Liver (tissue), 9 donors: ENCODE measurements around the gene NINJ2. TPM values are rescaled to one million over a fixed set of nuclear protein-coding genes. Genes with fewer than 3 reads are reported as not detected.

Experiments used
- DNase-seq: peaks from one replicate; pipeline ENCODE4 v3.0.0-alpha.2; 2017; ENCODE audit warnings: low spot score
- H3K27ac ChIP-seq, 2 donors: one replicate each; pipeline ENCODE4 v1.7.0; 2013; ENCODE audit warnings: inconsistent platforms in 2 of 2, low read length in 2 of 2, control low read depth in 1 of 2, low read depth in 1 of 2, mild to moderate bottlenecking in 1 of 2
- H3K27me3 ChIP-seq, 4 donors: one replicate each; pipeline versions ENCODE4 v1.6.1 to v1.7.0; 2013; ENCODE audit warnings: low read length in 3 of 4, inconsistent platforms in 1 of 4, mild to moderate bottlenecking in 1 of 4, moderate library complexity in 1 of 4; ENCODE audit not compliant: control insufficient read depth in 4 of 4, insufficient read depth in 4 of 4
- H3K36me3 ChIP-seq, 4 donors: one replicate each; pipeline versions ENCODE4 v1.6.1 to v1.7.0; 2013; ENCODE audit warnings: low read length in 3 of 4, mild to moderate bottlenecking in 3 of 4, low read depth in 1 of 4, moderate library complexity in 1 of 4; ENCODE audit not compliant: control insufficient read depth in 4 of 4, insufficient read depth in 3 of 4
- H3K4me1 ChIP-seq, 4 donors: one replicate each; pipeline versions ENCODE4 v1.6.1 to v1.7.0; 2013; ENCODE audit warnings: low read length in 3 of 4, mild to moderate bottlenecking in 3 of 4, moderate library complexity in 1 of 4; ENCODE audit not compliant: control insufficient read depth in 4 of 4, insufficient read depth in 4 of 4
- H3K4me3 ChIP-seq, 3 donors: one replicate each; pipeline versions ENCODE4 v1.6.1 to v1.7.0; 2013; ENCODE audit warnings: low read length in 3 of 3, control low read depth in 1 of 3, low read depth in 1 of 3, mild to moderate bottlenecking in 1 of 3
- H3K9ac ChIP-seq, 2 donors: one replicate each; pipeline ENCODE4 v1.7.0; 2013; ENCODE audit warnings: low read length in 2 of 2, mild to moderate bottlenecking in 2 of 2, moderate library complexity in 2 of 2, control low read depth in 1 of 2, low read depth in 1 of 2
- H3K9me3 ChIP-seq, 4 donors: one replicate each; pipeline versions ENCODE4 v1.6.1 to v1.7.0; 2013; ENCODE audit warnings: low read length in 3 of 4; ENCODE audit not compliant: control insufficient read depth in 4 of 4
- FOXA1 ChIP-seq: IDR thresholded peaks from 2 replicates; pipeline ENCODE4 v1.6.1; 2016; ENCODE audit warnings: antibody characterized with exemption
- FOXA2 ChIP-seq: IDR thresholded peaks from 2 replicates; pipeline ENCODE4 v1.6.1; 2016; ENCODE audit warnings: antibody characterized with exemption
- GABPA ChIP-seq, 2 donors: IDR thresholded peaks in 1 of 2; conservative IDR thresholded peaks in 1 of 2; 2 replicates each; pipeline ENCODE4 v1.6.1; 2016; ENCODE audit warnings: antibody characterized with exemption in 2 of 2, mild to moderate bottlenecking in 1 of 2, moderate library complexity in 1 of 2
- HNF4A ChIP-seq, 2 donors: conservative IDR thresholded peaks; 2 replicates each; pipeline ENCODE4 v1.6.1; 2016; ENCODE audit warnings: antibody characterized with exemption in 2 of 2, mild to moderate bottlenecking in 2 of 2
- HNF4G ChIP-seq: IDR thresholded peaks from 2 replicates; pipeline ENCODE4 v1.6.1; 2016; ENCODE audit warnings: antibody characterized with exemption
- JUND ChIP-seq, 2 donors: IDR thresholded peaks; 2 replicates each; pipeline ENCODE4 v1.6.1; 2016; ENCODE audit warnings: antibody characterized with exemption in 2 of 2
- NR2F2 ChIP-seq: IDR thresholded peaks from 2 replicates; pipeline ENCODE4 v1.6.1; 2016; ENCODE audit warnings: antibody characterized with exemption
- SP1 ChIP-seq: IDR thresholded peaks from 2 replicates; pipeline ENCODE4 v1.6.1; 2018; ENCODE audit warnings: antibody characterized with exemption, mild to moderate bottlenecking
- TAF1 ChIP-seq: conservative IDR thresholded peaks from 2 replicates; pipeline ENCODE4 v1.6.1; 2016; ENCODE audit warnings: antibody characterized with exemption, mild to moderate bottlenecking
- YY1 ChIP-seq: IDR thresholded peaks from 2 replicates; pipeline ENCODE4 v1.6.1; 2016; ENCODE audit warnings: antibody characterized with exemption, mild to moderate bottlenecking
- WGBS: extraction: QIAGEN DNeasy Blood & Tissue Kit; methylation state at CpG from one replicate; pipeline ENCODE4 v1.1.7; 2013; 5-methylcytosine and 5-hydroxymethylcytosine counted together
- polyA plus RNA-seq, 2 donors: library from polyadenylated mRNA; stranded (reverse) in 1 of 2; unstranded in 1 of 2; fragments of 200-250 nt in 1 of 2; fragments of >200 nt in 1 of 2; fragmentation: Nextera tagmentation in 1 of 2; extraction: Ambion mirVana in 1 of 2; gene quantifications; one replicate each; pipeline versions ENCODE4 v1.2.1 to v1.2.3, GENCODE V29; 2013 to 2015
- total RNA-seq, 2 donors: library from RNA; depleted of rRNA; stranded (reverse); fragments of >200 nt; gene quantifications; one replicate each; pipeline ENCODE4 v1.2.3, GENCODE V29; 2014
- TF ChIP-seq, protein P1 (sequence below): IDR thresholded peaks from 2 replicates; pipeline ENCODE4 v1.6.1; 2016; ENCODE audit warnings: antibody characterized with exemption
- TF ChIP-seq, protein P2 (sequence below): IDR thresholded peaks from 2 replicates; pipeline ENCODE4 v1.6.1; 2016; ENCODE audit warnings: antibody characterized with exemption, mild to moderate bottlenecking
- TF ChIP-seq, protein P3 (sequence below): IDR thresholded peaks from 2 replicates; pipeline ENCODE4 v1.6.1; 2016; ENCODE audit warnings: antibody characterized with exemption
- TF ChIP-seq, protein P4 (sequence below): IDR thresholded peaks from 2 replicates; pipeline ENCODE4 v1.6.1; 2016; ENCODE audit warnings: antibody characterized with exemption
- TF ChIP-seq, protein P5 (sequence below): fragments of 150-350 bp; IDR thresholded peaks from 2 replicates; pipeline ENCODE4 v1.5.1; 2017; ENCODE audit warnings: improper control_type of control experiment, low read depth, low read length; ENCODE audit not compliant: missing input control
- donor health status: healthy.
- donor health status: healthy.
- donor health status: healthy.
- donor health status: healthy.
- donor health status: healthy.

NINJ2 gene
- total and polyA plus RNA-seq, 4 donors = 6.7 to 16.5 (median 15.4) TPM

DNA sequence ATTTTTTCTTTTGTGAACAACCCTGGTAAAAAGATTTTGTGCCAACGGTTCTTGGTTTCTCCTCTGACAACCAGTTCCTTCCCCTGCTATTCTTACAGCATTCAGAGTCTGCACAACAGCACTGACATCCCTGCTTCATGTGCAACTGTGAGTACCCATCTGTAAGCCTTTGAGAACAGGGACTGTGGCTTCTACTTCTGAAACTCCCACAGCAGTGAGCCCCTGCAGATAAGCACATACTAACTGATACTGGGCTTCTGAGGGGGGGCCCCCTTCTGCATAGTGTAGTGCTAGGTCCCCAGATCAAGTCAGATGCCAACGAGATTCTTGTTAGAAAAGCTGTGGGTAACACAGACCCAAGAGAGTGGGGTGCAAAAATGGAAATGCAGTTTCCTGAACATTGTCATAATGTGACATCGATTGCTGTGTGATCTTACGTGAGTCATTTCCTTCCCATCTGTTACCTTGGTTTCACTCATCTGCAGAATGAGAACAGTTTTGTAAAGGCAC, 11.1 kb upstream of the NINJ2 start:
- Histone ChIP-seq H3K4me3 (no peak overlapping the region), H3K4me1 (peaks cover 9 to 28% (median 13%) of the 10 kb centered on the region in 4 donors), H3K27ac (peak overlapping the region in 1 of 2 donors; percentile 65), H3K27me3 (no peaks in the 10 kb centered on the region), H3K9me3 (no peaks in the 10 kb centered on the region), H3K9ac (no peak overlapping the region), H3K36me3 (no peaks in the 10 kb centered on the region)
- TF ChIP-seq FOXA2 (no peak), HNF4A (conservative IDR thresholded peaks at IDR 0.05) (no peak), SP1 (no peak), HNF4G (no peak), FOXA1 (no peak), YY1 (no peak), NR2F2 (no peak)
- TF ChIP-seq, protein P1, sequence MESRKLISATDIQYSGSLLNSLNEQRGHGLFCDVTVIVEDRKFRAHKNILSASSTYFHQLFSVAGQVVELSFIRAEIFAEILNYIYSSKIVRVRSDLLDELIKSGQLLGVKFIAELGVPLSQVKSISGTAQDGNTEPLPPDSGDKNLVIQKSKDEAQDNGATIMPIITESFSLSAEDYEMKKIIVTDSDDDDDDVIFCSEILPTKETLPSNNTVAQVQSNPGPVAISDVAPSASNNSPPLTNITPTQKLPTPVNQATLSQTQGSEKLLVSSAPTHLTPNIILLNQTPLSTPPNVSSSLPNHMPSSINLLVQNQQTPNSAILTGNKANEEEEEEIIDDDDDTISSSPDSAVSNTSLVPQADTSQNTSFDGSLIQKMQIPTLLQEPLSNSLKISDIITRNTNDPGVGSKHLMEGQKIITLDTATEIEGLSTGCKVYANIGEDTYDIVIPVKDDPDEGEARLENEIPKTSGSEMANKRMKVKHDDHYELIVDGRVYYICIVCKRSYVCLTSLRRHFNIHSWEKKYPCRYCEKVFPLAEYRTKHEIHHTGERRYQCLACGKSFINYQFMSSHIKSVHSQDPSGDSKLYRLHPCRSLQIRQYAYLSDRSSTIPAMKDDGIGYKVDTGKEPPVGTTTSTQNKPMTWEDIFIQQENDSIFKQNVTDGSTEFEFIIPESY = no peak
- TF ChIP-seq, protein P2, sequence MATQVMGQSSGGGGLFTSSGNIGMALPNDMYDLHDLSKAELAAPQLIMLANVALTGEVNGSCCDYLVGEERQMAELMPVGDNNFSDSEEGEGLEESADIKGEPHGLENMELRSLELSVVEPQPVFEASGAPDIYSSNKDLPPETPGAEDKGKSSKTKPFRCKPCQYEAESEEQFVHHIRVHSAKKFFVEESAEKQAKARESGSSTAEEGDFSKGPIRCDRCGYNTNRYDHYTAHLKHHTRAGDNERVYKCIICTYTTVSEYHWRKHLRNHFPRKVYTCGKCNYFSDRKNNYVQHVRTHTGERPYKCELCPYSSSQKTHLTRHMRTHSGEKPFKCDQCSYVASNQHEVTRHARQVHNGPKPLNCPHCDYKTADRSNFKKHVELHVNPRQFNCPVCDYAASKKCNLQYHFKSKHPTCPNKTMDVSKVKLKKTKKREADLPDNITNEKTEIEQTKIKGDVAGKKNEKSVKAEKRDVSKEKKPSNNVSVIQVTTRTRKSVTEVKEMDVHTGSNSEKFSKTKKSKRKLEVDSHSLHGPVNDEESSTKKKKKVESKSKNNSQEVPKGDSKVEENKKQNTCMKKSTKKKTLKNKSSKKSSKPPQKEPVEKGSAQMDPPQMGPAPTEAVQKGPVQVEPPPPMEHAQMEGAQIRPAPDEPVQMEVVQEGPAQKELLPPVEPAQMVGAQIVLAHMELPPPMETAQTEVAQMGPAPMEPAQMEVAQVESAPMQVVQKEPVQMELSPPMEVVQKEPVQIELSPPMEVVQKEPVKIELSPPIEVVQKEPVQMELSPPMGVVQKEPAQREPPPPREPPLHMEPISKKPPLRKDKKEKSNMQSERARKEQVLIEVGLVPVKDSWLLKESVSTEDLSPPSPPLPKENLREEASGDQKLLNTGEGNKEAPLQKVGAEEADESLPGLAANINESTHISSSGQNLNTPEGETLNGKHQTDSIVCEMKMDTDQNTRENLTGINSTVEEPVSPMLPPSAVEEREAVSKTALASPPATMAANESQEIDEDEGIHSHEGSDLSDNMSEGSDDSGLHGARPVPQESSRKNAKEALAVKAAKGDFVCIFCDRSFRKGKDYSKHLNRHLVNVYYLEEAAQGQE = no peak
- TF ChIP-seq, protein P3, sequence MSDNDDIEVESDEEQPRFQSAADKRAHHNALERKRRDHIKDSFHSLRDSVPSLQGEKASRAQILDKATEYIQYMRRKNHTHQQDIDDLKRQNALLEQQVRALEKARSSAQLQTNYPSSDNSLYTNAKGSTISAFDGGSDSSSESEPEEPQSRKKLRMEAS = no peak
- TF ChIP-seq, protein P4, sequence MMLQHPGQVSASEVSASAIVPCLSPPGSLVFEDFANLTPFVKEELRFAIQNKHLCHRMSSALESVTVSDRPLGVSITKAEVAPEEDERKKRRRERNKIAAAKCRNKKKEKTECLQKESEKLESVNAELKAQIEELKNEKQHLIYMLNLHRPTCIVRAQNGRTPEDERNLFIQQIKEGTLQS = no peak
- TF ChIP-seq, protein P5, sequence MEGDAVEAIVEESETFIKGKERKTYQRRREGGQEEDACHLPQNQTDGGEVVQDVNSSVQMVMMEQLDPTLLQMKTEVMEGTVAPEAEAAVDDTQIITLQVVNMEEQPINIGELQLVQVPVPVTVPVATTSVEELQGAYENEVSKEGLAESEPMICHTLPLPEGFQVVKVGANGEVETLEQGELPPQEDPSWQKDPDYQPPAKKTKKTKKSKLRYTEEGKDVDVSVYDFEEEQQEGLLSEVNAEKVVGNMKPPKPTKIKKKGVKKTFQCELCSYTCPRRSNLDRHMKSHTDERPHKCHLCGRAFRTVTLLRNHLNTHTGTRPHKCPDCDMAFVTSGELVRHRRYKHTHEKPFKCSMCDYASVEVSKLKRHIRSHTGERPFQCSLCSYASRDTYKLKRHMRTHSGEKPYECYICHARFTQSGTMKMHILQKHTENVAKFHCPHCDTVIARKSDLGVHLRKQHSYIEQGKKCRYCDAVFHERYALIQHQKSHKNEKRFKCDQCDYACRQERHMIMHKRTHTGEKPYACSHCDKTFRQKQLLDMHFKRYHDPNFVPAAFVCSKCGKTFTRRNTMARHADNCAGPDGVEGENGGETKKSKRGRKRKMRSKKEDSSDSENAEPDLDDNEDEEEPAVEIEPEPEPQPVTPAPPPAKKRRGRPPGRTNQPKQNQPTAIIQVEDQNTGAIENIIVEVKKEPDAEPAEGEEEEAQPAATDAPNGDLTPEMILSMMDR = no peak
- WGBS = 54% methylated on average over 4 of the region's 4 CpGs
- no peak for DNase-seq

DNA sequence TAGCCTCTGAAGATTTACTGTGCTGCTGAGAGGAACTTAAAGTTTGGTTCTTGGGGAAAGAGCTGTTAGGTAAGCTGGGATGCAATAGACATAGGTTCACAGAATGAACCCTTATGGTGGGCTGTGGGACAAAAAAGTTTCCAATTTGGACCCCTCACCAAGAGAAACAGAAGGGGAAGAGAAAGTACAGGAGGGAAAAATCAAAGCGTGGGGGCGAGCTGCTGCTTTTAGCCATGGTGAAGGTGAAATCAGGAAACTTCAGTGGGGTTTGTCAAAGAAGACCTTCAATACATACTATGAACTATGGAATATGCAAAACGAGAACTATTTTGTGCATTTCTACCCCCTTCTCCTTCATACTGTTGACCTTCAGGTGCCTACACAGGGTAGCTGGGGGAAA, 10.6 kb upstream of the NINJ2 start:
- H3K4me1 ChIP-seq = peaks cover 9 to 28% (median 13%) of the 10 kb centered on the region in 4 donors
- 75% methylated on average over 3 of the region's 3 CpGs for WGBS
- H3K9me3 ChIP-seq = no peaks in the 10 kb centered on the region
- peak overlapping the region in 1 of 2 donors; percentile 31 for H3K9ac ChIP-seq
- H3K27me3 ChIP-seq = no peaks in the 10 kb centered on the region
- peak overlapping the region in 1 of 2 donors; percentile 65 for H3K27ac ChIP-seq
- DNase-seq = no peak
- no peaks in the 10 kb centered on the region for H3K36me3 ChIP-seq
- H3K4me3 ChIP-seq = no peak overlapping the region
- TF ChIP-seq, protein P2 = no peak
- TF ChIP-seq, protein P3 = no peak
- no peak for TF ChIP-seq TAF1
- no peak for TF ChIP-seq YY1
- no peak for TF ChIP-seq JUND (IDR thresholded peaks at IDR 0.05)
- TF ChIP-seq GABPA (IDR thresholded peaks at IDR 0.05 in 1 of 2, conservative IDR thresholded peaks at IDR 0.05 in 1 of 2) = no peak
- no peak for TF ChIP-seq NR2F2
- TF ChIP-seq FOXA1 = no peak
- TF ChIP-seq, protein P5 = no peak
